Activated CD8-positive, alpha-beta memory T cell treated with anti-CD3 and anti-CD28 coated beads, Interleukin-2, amount 50 U/mL, for 24 hours (primary cell): Measurements from ENCODE around the gene TRABD.
A peak's percentile ranks its signal among the peaks of the same experiment; 100 is the strongest.

Experiments used
- DNase-seq: peaks from one replicate; pipeline ENCODE4 v3.0.0-alpha.2; 2020; ENCODE audit errors: extremely low read depth

The TRABD gene

GRCh38 chr22:50186761-50187523, 1.2 kb downstream of the TRABD start:
- no peak for DNase-seq

GRCh38 chr22:50188356-50188755, 2.6 kb downstream of the TRABD start:
- no peak for DNase-seq

DNA sequence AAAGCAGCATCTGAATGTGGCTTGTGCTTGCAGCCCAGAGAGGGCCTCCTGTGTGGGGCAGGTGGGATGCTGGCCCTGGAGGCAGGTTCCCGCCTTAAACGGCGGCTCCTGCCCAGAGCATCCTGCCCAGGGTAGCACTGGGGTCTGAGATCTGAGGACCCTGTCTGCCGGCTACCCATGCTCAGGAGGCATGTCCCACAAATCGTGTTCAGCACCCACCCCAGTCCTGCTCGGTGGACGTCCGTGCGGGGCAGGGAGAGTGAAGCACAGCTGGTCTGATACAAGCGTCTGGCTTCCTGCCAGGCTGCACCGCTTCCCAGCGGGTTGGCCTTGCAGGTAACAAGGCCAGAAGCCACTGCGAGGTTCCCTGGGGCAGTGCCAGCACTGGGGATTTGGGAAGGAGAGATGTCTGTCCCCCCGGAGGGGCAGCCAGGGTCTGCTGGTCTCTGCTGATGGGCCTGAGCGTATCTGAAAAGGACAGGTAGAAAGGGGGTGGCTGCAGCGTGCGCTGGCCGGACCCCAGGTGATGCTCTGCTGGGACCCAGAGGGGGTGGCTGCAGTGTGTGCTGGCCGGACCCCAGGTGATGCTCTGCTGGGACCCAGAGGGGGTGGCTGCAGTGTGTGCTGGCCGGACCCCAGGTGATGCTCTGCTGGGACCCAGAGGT, 3.6 kb downstream of the TRABD start:
- DNase-seq, result no peak

GRCh38 chr22:50189849-50190181, 4.1 kb downstream of the TRABD start:
- no peak for DNase-seq

DNA sequence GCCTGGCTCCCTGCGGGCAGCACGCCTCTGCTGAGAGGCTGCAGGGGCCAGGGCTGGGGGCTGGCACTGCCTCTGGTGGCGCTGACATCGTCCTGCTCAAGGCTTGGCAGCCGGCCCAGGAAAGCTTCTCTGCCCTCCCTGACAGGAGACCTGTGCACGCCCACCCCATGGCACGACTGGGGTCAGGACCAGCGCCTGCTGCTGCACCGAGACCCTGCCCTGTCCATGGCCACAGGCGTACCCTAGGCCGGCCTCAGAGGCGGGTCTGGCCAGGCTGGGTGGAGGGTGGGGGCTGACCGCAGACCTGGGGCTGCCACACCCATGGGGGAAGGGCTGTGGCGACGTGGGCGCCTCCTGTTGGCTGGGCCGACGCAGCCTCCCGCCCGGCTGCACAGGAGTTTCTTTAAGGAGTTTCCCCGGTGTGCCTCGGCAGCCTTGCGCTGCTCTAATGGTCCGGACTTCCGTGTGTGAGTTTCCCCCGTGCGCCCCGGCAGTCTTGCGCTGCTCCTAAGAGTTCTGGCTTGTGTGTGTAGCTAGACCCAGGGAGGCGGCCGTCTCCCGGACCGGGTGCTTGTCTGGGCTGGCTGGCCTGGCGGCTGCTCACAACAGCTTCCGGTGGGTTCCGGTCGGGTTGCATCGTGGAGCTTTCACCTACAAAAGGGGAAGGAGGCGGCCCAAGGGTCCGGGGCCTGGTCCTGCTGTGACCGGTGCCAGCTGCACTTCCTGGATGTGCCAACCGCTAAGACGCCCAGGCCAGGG, 4.6 kb downstream of the TRABD start:
- peak; percentile 37 for DNase-seq

DNA sequence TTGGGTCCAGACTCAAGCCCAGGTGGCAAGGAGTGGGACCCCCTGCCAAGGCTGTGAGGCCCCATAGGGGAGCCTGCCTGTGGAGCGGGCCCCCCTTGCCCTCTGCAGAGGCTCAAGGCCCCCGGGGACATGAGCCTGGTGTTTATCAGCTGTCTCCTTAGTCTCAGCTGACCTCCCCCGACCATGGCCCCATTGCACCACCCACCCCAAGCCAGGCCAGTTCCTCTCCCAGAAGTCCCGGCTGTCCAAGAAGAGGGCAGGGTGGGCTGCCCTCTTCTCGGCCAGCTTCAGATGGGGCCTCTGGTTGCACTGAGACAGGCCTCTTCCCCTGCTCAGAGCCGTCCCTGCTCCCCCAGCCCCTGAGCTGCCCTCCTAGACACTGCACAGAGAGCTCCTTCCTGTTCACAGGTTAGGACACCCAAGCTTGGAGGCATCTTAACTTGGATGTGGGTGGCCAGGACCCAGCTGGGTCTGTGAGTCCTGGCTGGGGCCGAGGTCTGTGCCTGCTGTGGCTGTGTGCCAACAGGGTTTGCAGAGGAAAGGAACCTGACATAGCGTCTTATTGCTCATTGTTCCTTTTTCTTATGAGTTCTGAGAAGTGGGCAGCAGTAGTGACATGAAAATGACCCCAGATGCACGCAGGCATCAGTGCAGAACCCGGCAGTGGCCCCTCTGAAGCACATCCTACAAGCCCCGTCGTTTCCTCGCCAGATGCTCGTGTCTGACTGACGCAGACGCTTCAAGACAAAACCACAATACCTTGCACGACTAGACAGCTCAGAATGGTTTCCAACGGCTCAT, 5.4 kb downstream of the TRABD start:
- DNase-seq, result peak; percentile 57

DNA sequence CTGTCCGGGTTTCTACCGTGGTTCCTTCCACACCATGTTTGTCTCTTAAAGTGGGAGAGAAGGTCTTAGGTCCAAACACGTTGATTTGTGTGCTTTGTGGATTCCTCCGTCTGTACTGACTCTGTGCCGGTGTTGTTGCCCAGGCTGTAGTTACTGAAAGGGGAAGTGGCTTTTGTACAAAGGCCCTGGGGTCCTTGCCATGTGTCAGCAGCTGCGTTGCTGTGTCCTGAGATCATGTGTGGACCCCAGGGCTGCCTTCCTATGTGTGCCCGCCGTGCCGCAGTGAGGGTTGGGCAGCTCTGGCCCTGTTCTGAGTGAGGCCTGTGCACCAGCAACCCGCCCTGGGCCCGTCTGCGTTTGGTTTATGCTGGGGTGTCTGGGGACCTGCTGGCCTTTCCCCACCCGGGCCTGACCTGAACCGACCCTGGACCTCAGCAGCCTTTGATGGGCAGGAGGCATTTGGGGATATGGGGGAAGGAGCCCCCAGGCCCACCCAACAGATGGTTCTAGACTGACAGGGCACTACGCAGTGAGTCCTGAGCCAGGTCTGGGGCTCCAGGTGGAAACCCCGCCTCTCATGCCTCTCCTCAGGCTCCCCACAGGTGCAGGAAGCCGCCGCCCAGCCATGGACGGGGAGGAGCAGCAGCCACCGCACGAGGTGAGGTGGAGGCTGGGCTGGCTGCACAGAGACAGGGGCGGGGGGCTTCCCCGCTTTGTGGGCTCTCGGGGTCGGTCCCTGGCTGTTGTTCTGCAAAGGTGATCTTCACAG, 6.9 kb downstream of the TRABD start:
- DNase-seq, result no peak

DNA sequence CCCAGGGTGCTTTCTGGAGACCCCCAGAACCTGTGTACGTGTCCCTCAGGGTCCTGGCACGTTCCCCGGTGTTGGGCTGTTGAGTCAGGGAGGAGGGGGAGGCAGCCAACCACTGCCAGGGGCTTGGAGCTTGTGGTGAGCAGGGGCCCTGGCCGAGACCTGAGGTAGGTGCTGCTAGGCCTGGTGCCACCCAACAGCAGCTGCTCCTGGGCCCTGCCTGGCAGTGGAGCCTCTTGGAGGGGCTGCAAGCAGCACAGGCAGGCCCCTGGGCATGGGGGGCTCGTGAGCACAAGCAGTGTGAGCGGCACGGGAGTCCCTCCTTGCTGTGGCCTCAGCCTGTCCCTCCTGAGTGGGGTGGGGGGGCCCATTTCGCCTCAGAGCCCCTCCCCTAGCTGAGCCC, 7.9 kb downstream of the TRABD start:
- no peak for DNase-seq

GRCh38 chr22:50194037-50194805, 8.5 kb downstream of the TRABD start:
- DNase-seq, result no peak

DNA sequence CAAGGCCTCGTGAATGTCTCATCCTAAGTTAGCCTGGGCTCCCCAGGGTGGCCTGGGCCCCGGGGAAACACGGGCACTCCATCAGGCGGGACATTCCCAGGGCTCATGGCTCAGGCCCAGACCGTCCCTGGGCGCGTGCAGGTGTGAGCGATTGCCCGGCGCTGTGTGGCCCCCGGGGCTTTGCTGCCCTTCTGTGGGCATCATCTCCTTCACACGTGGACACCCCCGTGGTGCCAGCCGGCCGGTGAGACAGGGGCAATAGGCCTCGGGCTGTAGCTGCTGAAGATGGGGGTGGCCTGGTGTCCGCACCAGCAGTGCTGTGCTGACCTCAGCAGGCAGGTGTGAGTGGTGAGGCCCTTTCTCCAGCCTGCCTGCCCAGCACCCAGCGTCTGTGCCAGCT, 10.5 kb downstream of the TRABD start:
- no peak for DNase-seq

GRCh38 chr22:50197000-50197800, 11.5 kb downstream of the TRABD start:
- no peak for DNase-seq

GRCh38 chr22:50197856-50198623, 12.3 kb downstream of the TRABD start:
- no peak for DNase-seq

GRCh38 chr22:50198624-50199017, 12.9 kb downstream of the TRABD start:
- no peak for DNase-seq

GRCh38 chr22:50199251-50199721, 13.6 kb downstream of the TRABD start:
- no peak for DNase-seq

GRCh38 chr22:50199829-50200460, 14.2 kb downstream of the TRABD start:
- DNase-seq, result no peak

DNA sequence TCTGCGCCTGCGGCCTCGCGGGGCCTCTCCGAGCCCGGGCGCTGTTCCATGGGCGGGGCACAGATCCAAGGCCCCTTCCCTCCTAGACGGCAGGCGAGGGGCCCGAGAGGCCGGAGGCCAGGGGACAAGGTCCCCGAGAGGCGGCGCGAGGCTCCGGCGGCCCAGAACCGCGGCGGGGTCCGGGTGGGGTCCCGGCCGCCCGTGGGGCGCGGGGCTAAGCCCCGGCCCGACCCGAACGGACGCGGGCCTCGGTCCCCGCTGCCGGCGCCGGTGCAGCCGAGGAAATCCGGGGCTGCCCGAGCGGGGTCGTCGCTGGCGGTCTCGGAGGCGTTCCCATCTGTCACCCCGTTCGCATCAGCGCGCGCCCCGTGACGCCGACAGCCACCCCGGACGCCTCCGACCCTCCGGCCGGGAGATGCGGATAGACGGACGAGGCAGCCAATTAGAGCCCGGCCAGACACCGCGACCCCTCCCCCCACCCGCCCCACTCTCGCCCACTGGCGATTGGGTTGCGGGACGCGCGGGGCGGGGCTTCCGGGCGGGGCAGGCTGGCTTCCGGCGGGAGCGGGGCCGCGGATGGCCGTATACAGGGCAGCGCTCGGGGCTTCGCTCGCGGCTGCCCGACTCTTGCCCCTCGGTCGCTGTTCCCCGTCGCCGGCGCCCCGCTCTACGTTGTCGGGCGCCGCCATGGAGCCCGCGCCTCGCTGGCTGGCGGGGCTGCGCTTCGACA, 14.9 kb downstream of the TRABD start, which contains the start of gene SELENOO:
Gene SELENOO (plus strand): TSS at position 551 of the 730 bp plus-strand sequence. CDS start 26 bp downstream, at position 577.
- DNase-seq, result peak; percentile 69
